ENCODE results near the gene ATP5MK.

DNA sequence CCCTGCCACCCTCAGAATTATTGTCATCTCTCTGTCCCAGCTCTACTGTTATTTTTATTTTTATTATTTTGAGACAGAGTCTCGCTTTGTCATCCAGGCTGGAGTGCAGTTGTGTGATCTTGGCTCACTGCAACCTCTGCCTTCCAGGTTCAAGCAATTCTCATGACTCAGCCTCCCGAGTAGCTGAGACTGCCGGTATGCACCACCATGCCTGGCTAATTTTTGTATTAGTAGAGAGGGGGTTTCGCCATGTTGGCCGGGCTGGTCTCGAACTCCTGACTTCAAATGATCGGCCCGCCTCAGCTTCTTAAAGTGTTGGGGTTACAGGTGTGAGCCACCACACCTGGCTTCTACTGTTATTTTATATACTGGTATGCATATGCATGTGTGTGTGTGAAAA lies 44.9 kb upstream of the ATP5MK start:
- TF ChIP-seq, protein P1, sequence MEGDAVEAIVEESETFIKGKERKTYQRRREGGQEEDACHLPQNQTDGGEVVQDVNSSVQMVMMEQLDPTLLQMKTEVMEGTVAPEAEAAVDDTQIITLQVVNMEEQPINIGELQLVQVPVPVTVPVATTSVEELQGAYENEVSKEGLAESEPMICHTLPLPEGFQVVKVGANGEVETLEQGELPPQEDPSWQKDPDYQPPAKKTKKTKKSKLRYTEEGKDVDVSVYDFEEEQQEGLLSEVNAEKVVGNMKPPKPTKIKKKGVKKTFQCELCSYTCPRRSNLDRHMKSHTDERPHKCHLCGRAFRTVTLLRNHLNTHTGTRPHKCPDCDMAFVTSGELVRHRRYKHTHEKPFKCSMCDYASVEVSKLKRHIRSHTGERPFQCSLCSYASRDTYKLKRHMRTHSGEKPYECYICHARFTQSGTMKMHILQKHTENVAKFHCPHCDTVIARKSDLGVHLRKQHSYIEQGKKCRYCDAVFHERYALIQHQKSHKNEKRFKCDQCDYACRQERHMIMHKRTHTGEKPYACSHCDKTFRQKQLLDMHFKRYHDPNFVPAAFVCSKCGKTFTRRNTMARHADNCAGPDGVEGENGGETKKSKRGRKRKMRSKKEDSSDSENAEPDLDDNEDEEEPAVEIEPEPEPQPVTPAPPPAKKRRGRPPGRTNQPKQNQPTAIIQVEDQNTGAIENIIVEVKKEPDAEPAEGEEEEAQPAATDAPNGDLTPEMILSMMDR (IDR thresholded peaks at IDR 0.05), result no peak
- TF ChIP-seq POLR2A (IDR thresholded peaks at IDR 0.05), result no peak
